OCI-LY1 (cell line): ENCODE data around the gene FBXO34.

Experiments
- H2AFZ ChIP-seq: fragments of 200-600 bp; sonication (generic), shearing (Covaris generic); 2 replicates; pipeline ENCODE4 v1.6.0; 2014; ENCODE audit warnings: antibody characterized with exemption, mild to moderate bottlenecking, low read length
- H3F3A ChIP-seq: fragments of 200-600 bp; sonication (generic), shearing (Covaris generic); 2 replicates; pipeline ENCODE4 v1.6.0; 2014; ENCODE audit warnings: mild to moderate bottlenecking, antibody characterized with exemption, low read length, moderate library complexity; ENCODE audit not compliant: insufficient read depth
- H3K27ac ChIP-seq: fragments of 200-600 bp; sonication (generic); 2 replicates; pipeline ENCODE4 v1.5.1; 2014; ENCODE audit warnings: low read length, mixed run types, mild to moderate bottlenecking, low read depth; ENCODE audit not compliant: poor library complexity, severe bottlenecking
- H3K27me3 ChIP-seq: fragments of 200-600 bp; sonication (generic); 2 replicates; pipeline ENCODE4 v1.6.0; 2014; ENCODE audit warnings: antibody characterized with exemption, mild to moderate bottlenecking, low read length, moderate library complexity; ENCODE audit not compliant: insufficient read depth
- H3K36me3 ChIP-seq: fragments of 200-600 bp; sonication (generic); 2 replicates; pipeline ENCODE4 v1.6.1; 2014; ENCODE audit warnings: mild to moderate bottlenecking, antibody characterized with exemption, low read length, moderate library complexity, mixed read lengths; ENCODE audit not compliant: insufficient read depth
- H3K4me1 ChIP-seq: fragments of 200-600 bp; sonication (generic); 2 replicates; pipeline ENCODE4 v1.5.1; 2014; ENCODE audit warnings: mild to moderate bottlenecking, low read length, moderate library complexity; ENCODE audit not compliant: insufficient read depth, severe bottlenecking
- H3K4me2 ChIP-seq: fragments of 200-600 bp; sonication (generic), shearing (Covaris generic); 2 replicates; pipeline ENCODE4 v1.6.1; 2014; ENCODE audit warnings: low read length
- H3K4me3 ChIP-seq: fragments of 200-600 bp; sonication (generic); 2 replicates; pipeline ENCODE4 v1.5.1; 2014; ENCODE audit warnings: low read length, low read depth, mild to moderate bottlenecking, mixed read lengths; ENCODE audit not compliant: poor library complexity, severe bottlenecking
- H3K79me2 ChIP-seq: fragments of 200-600 bp; shearing (Covaris generic); 2 replicates; pipeline ENCODE4 v1.6.1; 2016; ENCODE audit warnings: mixed run types, low read length, mixed read lengths; ENCODE audit not compliant: insufficient read depth
- H3K9ac ChIP-seq: fragments of 200-600 bp; sonication (generic), shearing (Covaris generic); 2 replicates; pipeline ENCODE4 v1.6.1; 2014; ENCODE audit warnings: mild to moderate bottlenecking, low read length, mixed read lengths
- H3K9me2 ChIP-seq: fragments of 200-600 bp; sonication (generic), shearing (Covaris generic); 2 replicates; pipeline ENCODE4 v1.6.1; 2014; ENCODE audit warnings: low read depth, mild to moderate bottlenecking, low read length, mixed read lengths
- H3K9me3 ChIP-seq: fragments of 200-600 bp; shearing (Covaris generic); 2 replicates; pipeline ENCODE4 v1.6.1; 2014; ENCODE audit warnings: low read length, mixed read lengths
- H4K20me1 ChIP-seq: fragments of 200-600 bp; sonication (generic), shearing (Covaris generic); 2 replicates; pipeline ENCODE4 v1.6.0; 2016; ENCODE audit warnings: mild to moderate bottlenecking, low read length; ENCODE audit not compliant: insufficient read depth
- CTCF ChIP-seq: fragments of 200-600 bp; sonication (generic), shearing (Covaris generic); IDR thresholded peaks from 2 replicates; pipeline ENCODE4 v1.5.1; 2017; ENCODE audit warnings: mild to moderate bottlenecking, antibody characterized with exemption, low read length, moderate library complexity, mixed read lengths
- EZH2 ChIP-seq: fragments of 200-600 bp; sonication (generic), shearing (Covaris generic); IDR thresholded peaks from 2 replicates; pipeline ENCODE4 v1.8.0; 2017; ENCODE audit warnings: borderline replicate concordance, mixed run types, mild to moderate bottlenecking, antibody characterized with exemption, low read length, moderate library complexity, mixed read lengths

Gene FBXO34

GRCh38 chr14:55324812-55325211, 53.6 kb downstream of the FBXO34 start:
- Histone ChIP-seq H3K9ac (no peak overlapping the region), H3K4me3 (no peak overlapping the region), H3K79me2 (peaks cover 15% of the 10 kb centered on the region; the same call in 1 of the 2 replicates), H3K27me3 (no peaks in the 10 kb centered on the region), H3K36me3 (peaks cover 11% of the 10 kb centered on the region; the same call in 1 of the 2 replicates), H3K4me2 (no peak overlapping the region), H3F3A (peaks cover 3% of the 10 kb centered on the region; the same call in 1 of the 2 replicates), H3K9me2 (no peaks in the 10 kb centered on the region), H2AFZ (no peak overlapping the region), H3K9me3 (no peaks in the 10 kb centered on the region; the same call in 1 of the 2 replicates), H3K27ac (no peak overlapping the region), H3K4me1 (peaks cover 20% of the 10 kb centered on the region), H4K20me1 (no peaks in the 10 kb centered on the region)
- TF ChIP-seq CTCF (no peak), EZH2 (no peak)

GRCh38 chr14:55327179-55327578, 56.0 kb downstream of the FBXO34 start:
- Histone ChIP-seq H3K27me3 (no peaks in the 10 kb centered on the region), H3K4me1 (peaks cover 22% of the 10 kb centered on the region), H3K36me3 (peaks cover 11% of the 10 kb centered on the region; the same call in 1 of the 2 replicates), H2AFZ (no peak overlapping the region), H3K79me2 (peaks cover 20% of the 10 kb centered on the region; the same call in 1 of the 2 replicates), H3K9me3 (no peaks in the 10 kb centered on the region; the same call in 1 of the 2 replicates), H3F3A (peaks cover 3% of the 10 kb centered on the region; the same call in 1 of the 2 replicates), H4K20me1 (no peaks in the 10 kb centered on the region), H3K4me2 (no peak overlapping the region), H3K27ac (peak overlapping the region; percentile 52), H3K9me2 (no peaks in the 10 kb centered on the region), H3K4me3 (no peak overlapping the region), H3K9ac (no peak overlapping the region)
- TF ChIP-seq CTCF (no peak), EZH2 (no peak)

- no peak overlapping the region for H3K4me2 ChIP-seq
- no peaks in the 10 kb centered on the region for H4K20me1 ChIP-seq
- no peaks in the 10 kb centered on the region; the same call in 1 of the 2 replicates for H3K9me3 ChIP-seq
- H3K27me3 ChIP-seq = no peaks in the 10 kb centered on the region
- no peaks in the 10 kb centered on the region for H3K9me2 ChIP-seq
- H3K79me2 ChIP-seq = peaks cover 28% of the 10 kb centered on the region; the same call in 1 of the 2 replicates
- H3K4me3 ChIP-seq = no peak overlapping the region
- no peak overlapping the region for H3K27ac ChIP-seq
- H3K36me3 ChIP-seq = peaks cover 11% of the 10 kb centered on the region; the same call in 1 of the 2 replicates
- H2AFZ ChIP-seq = no peak overlapping the region
- no peak overlapping the region for H3K9ac ChIP-seq
- peaks cover 34% of the 10 kb centered on the region for H3K4me1 ChIP-seq
- H3F3A ChIP-seq = peaks cover 3% of the 10 kb centered on the region; the same call in 1 of the 2 replicates
- no peak for TF ChIP-seq EZH2
- no peak for TF ChIP-seq CTCF
Observed at GRCh38 chr14:55328317-55328716, 57.1 kb downstream of the FBXO34 start.
